Fibroblast of lung (primary cell): ENCODE measurements around the gene TMEM9.

Experiments
- CTCF ChIP-seq, 2 donors: IDR thresholded peaks in 1 of 2; conservative IDR thresholded peaks in 1 of 2; 1 replicate in 1 of 2; 2 replicates in 1 of 2; pipeline ENCODE4 v1.5.1; 2011 to 2012; ENCODE audit warnings: low read length in 2 of 2, control low read depth in 1 of 2, inconsistent platforms in 1 of 2, low read depth in 1 of 2, mild to moderate bottlenecking in 1 of 2
- EZH2 ChIP-seq: IDR thresholded peaks from 2 replicates; pipeline ENCODE4 v1.5.1; 2012; ENCODE audit warnings: low read length, control low read depth, mild to moderate bottlenecking; ENCODE audit errors: missing control alignments

GRCh38 chr1:201123866-201124265 lies 30.4 kb downstream of the TMEM9 start:
- no peak for TF ChIP-seq CTCF (conservative IDR thresholded peaks at IDR 0.05 in 1 of 2, IDR thresholded peaks at IDR 0.05 in 1 of 2; ENCODE audit: low read depth in 1 of 2, low read length in 2 of 2)
- no peak for TF ChIP-seq EZH2
